Stimulated activated CD4-positive, alpha-beta T cell treated with anti-CD3 and anti-CD28 coated beads, Interleukin-1b, Interleukin-23, amount 100 ng/mL, for 24 hours (primary cell): ENCODE data around the gene MCM10.
"Not testable (repeated sequence)": the region's sequence is repeated elsewhere in the genome, so short reads cannot be mapped to it uniquely, and the experiment has no call there.

ENCODE experiments used
- DNase-seq, 4 experiments: peaks; one replicate each; pipeline ENCODE4 v3.0.0-alpha.2; 2020; ENCODE audit warnings: low read depth in 4 of 4, low spot score in 1 of 4

Gene MCM10

DNA sequence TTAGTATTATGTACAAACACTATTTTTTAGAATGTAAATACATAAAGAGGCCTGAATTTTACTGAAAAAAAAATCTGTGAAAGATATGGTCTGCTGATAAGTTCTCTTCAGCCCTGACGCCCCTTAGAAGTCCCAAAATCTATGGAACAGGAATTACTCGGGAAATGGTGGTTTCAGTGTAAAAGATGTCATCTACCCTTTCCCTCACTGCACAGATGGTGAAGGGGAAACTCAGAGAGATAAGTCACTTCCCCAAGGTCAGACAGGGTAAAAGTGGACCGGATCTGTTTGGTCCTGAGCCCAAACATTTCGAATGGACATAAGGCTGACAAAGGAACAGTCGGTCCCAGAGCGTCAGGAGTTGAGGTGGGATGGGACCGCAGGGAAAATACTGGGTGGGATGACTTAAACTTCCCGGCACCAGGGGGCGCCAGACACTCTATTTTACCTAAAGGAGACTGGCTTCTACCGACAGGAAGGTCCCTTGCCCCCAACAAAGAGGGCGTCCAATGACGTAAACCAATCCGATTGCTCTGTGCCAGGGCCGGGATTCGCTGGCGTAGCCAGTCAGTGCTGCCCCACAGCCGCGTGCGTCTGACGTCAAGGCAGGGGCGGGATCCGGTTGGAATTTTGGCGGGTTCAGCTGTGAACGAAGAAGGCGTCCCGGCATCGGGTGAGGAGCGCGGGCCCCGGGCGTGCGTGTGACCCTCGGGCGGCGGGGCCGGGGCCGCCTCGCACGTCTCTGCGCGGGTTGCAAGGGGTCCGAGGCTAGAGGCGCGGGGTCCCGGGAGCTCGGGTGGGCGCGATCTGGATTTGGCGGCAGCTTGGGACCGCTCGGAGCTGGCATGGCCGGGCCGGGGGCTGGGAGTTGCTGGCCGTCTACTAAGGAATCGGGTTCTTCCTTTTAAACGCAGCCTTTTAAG, at the start of gene MCM10:
Gene MCM10, plus strand, starts transcription at position 625 of the 923 bp plus-strand sequence. CDS start 2,645 bp downstream, outside the sequence.
- peak; percentile 89 to 98 (median 98) for DNase-seq

DNA sequence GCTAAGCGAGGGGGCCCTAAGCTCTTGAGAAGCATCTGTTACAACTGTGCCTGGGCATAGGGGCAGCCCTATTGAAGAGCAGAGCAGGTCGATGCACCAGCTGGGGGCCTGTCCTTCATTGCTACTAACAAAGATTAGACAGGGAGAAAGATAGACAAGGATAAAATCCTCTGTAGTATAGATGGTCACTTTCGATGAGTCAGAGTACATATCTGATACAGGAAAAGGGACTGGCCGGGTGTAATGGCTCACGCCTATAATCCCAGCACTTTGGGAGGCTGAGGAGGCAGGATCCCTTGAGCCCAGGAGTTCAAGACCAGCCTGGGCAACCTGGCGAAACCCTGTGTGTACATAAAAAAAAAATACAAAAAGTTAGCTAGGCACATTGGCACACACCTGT, 47.8 kb upstream of the MCM10 start:
- no peak for DNase-seq

DNA sequence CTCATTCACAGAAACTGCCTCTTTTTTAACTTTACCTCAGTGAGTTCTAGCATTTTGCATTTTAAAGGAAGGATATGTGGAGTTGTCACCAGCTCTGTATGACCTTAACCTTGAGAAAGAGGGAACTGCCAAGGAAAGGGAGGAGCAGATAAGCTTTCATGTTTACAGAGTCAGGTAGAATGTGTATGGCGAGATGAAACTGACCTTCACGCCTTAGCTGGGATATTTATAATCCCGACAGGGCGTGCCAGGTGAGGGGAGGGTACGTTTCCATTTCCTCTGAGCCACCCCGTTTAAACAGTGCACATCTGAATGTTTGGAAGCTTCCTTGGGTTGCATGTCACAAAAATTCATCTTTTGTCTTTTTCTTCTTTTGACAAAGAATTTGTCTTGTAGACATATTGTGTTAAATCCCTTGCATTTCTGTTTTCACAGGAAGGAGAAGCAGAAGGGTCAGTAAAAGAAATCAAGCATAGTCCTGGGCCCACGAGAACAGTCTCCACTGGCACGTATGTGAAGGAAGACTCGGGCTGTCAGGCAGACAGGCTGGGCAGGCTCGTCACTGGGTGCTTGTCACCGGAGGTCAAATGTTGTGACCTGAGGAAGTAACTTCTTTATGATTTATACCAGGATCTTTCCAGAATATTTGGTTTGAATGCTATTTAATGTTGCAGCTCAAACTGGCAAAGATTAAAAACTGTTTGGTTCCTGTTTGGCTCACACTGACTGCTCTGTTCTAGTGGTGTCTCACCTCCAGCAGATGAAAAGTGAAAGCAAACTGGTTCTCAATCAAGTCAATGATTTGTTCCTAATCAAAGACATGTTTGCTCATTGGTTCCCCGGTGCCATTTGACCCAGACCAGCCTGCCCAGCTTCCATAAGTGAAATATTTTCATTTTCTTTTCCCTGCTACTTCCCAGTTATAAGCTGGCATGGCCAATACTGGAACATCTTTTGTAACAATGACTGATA, 45.2 kb upstream of the MCM10 start:
- DNase-seq, result no peak

DNA sequence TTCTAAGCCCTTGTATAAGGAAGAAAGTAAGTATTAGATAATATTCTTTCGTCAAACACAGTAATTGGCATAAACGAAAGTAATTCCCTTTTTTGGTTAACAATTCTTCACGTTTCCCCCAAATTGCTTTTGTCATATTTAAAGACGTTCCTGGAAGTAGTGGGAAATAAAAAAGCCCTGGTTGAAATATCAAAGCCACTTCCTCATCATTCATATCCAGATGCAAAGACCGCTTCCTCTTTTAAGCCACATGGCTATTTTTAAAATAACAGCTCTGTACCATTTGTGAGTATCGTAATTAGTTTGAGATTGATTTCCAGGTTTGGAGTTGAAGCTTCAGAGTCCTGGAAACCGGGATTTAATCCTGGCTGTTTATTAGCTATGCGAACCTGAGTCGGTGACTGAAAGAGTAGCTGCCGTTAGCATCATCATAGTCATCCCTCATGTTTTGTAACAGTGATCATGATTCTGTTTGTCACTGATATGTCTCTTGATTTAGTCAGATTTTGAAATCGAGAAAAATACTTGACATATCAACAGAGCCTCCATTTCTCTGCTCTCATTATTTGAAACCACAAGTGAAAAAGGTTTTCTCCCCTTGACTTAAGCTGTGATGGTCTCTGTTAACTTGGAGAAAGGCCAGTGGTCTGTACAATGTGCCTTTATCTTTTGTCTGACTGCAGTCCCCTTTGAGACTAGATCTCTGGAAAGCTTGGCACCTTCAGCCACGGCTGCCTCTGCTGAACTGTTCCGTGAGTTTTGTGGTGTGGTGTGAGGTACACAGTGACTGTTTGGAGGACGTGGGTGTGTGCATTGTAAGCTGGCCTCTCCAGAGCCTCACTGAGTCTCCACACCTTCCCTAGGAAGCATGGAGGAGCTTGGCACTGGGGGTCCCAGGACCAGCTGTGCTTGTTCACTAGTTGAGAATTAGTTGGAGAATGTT, 43.2 kb upstream of the MCM10 start:
- DNase-seq, result no peak

DNA sequence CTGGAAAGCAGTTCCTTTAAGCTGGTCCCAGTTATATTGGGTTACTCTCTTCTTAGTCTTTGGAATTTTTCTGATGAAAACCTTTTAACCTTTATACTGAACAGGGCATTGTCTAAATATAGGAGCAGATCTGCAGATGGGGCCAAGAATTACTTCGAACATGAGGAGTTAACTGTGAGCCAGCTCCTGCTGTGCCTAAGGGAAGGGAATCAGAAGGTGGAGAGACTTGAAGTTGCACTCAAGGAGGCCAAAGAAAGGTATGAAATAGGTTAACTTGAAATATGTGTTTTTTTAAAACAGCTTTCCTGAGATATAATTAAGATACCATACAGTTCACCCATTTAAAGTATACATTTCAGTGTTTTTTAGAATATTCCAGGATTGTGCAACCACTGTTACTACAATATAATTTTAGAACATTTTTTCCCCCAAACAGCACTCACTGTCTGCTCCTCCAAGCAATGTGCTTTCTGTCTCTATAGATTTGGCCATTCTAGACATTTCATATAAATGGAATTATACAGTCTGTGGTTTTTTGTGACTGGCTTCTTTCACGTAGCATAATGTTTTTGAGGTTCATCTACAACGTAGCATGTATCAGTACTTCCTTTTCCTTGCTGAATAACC, 42.5 kb upstream of the MCM10 start:
- no peak for DNase-seq

DNA sequence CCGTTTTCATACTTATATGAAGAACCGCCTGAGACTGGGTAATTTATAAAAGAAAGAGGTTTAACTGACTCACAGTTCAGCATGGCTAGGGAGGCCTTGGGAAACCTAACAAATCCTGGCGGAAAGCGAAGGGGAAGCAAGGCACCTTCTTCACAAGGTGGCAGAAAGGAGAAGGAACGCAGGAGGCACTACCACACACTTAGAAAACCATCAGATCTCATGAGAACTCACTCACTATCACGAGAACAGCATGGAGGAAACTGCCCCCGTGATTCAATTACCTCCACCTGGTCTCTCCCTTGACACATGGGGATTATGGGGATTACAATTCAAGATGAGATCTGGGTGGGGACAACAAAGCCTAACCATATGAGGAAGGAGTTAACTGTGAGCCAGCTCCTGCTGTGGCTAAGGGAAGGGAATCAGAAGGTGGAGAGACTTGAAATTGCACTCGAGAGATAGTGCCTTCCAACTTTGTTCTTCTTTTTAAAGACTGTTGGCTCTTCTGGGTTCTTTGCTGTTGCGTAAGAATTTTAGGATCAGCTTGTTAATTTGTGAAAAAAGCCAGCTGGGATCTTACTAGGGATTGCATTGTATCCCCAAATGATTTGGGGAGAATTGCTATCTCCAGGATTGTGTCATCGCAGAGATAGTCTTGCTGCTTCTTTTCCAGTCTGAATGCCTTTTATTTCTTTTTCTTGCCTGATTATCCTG, 40.4 kb upstream of the MCM10 start:
- DNase-seq, result no peak

DNA sequence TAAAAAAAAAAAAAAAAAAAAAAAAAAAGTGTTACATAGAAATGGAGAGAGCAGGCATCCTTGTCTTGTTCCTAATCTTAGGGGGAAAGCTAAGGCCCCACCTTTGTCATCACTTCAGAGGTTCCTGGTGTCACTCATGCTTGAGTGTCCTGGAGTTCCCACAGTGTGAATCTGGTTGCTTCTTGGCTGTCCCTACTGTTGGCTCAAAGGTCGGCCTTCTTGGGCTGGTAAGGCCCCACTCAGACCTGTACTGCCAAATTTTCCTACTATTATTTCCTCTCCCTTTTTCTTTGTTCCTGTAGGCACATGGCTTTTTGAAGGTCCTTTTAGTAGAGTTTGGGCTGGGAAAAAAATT, 39.9 kb upstream of the MCM10 start:
- DNase-seq, result no peak

DNA sequence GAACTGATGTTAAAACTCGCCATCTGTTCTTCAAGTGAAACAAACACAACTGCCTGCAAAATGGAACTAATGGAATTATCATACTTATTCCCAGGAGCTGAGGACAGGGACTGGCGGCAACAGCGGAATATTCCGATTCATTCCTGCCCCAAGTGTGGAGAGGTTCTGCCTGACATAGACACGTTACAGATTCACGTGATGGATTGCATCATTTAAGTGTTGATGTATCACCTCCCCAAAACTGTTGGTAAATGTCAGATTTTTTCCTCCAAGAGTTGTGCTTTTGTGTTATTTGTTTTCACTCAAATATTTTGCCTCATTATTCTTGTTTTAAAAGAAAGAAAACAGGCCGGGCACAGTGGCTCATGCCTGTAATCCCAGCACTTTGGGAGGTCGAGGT, 24.7 kb upstream of the MCM10 start:
- DNase-seq, result no peak

DNA sequence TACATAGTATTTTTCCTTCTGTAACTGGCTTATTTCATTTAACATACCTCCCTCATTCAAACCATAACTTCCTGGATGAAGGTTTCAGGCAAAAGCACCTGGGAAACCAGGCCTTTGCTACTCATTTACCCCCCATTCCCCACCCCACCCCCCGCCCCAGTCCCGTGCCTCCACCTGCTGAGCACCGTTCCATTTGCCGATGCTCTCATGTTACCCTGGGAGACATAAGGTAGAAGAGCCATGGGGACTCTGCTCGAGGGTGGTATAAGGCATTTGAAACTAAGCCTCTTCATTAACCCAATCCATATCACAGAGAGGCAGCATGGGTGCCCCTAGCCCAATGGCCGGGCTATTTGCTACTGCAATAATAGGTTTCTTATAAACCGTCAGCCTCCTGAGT, 22.2 kb upstream of the MCM10 start:
- no peak for DNase-seq

DNA sequence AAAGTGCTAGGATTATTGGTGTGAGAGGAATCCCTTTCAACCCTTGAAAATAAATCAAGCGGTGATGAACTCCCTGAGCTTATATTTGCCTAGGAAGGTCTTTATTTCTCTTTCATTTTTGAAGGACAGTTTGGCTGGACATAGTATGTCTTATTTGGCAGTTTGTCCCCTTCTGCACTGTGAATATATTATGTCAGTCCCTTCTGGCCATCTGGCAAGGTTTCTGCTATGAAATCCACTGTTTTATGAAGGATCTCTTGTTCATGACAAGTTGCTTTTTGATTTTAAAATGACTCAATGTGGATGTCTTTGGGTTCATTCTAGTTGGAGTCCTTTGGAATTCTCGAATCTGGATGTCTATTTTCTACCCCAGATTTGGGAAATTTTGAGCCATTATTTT, 21.7 kb upstream of the MCM10 start:
- DNase-seq, result no peak

DNA sequence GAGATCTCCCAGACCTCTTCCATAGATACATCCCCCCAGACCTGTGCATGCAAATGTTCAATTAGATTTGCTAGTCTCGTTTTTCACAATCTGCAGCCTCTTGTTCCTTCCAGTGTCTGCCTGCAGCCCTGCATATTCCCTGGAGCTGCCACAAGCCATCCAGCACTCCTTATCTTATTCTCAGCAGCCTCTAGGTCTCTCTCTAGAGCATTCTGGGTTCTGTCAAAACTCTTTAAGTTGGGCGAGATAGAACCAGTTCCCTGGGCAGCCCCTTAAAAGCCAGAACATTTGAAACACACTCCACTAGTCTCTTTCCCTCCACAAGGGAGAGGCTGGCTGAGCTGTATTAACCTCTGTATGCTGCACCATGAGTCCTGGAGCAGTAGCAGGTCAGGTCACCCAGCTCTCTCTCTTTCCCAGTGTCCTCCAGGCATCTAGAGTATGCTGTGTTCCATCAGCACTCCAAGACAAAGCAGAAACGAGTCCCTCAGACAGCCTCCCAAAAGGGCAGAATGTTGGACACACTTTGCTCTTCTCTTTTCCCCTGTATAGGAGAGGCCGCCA, 20.6 kb upstream of the MCM10 start:
- DNase-seq, result no peak

DNA sequence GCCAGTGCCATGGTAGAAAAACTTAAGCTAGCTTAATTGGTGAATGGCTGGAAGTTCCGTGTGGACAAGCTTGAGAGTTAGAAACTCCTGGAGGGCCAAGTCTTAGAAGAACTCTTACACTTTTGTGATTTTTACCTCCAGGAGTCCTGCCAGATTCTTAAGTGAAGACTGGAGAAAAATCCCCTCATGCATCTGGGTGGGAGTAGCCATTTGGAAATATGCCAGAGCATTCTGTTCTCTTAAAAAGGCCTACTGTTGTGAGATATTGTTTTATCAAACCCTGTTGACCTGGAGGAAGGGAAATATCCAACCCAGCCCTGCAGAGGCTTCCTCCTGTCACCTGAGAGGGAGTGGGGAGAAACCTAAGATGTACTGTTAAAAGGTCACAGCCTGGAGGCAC, 17.6 kb upstream of the MCM10 start:
- DNase-seq, result no peak

DNA sequence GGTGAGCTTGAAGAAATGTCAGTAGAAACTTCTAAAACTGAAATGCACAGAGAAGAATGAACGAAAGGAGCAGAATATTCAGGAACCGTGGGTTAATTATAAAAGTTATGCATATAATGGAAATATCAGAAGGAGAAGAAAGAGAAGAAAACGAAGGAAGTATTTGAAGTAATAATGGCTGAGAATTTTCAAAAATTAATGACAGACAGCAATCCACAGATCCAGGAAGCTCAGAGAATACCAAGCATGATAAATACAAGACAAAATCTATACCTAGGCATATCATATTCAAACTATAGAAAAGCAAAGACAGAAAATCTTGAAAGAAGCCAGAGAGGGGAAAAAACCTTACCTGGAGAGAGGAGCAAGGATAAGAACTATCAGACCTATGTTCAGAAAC, 16.5 kb upstream of the MCM10 start:
- no peak for DNase-seq

DNA sequence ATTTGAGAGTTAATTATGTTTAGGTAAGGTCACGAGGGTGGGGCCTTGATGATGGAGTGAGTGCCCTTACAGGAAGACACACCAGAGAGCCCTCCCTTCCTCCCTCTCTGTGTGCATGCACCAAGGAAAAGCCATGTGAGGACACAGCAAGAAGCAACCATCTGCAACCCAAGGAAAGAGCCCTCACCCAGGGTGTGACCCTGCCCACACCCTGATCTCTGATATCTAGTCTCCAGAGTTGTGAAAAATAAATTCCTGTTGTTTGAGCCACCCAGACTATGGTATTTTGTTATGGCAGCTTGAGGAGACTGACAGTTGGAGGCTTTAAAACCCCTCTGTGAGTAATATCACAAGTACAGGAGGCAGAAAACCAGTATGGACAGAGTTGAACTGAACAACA, 15.0 kb upstream of the MCM10 start:
- no peak for DNase-seq

DNA sequence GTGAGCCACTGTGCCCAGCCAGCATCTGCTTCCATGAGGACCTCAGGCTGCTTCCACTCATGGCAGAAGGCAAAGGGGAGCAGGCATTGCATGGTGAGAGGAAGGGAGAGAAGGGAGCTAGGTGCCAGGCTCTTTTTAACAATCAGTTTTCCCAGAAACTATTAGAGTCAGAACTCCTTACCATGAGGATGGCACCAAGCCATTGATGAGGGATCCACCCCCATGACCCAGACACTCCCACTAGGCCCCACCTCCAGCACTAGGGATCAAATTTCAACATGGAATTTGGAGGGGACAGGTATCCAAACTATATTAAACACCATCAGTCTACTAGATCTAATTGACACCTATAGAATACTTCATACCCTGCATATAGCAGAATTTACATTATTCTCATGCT, 14.2 kb upstream of the MCM10 start:
- DNase-seq, result no peak

DNA sequence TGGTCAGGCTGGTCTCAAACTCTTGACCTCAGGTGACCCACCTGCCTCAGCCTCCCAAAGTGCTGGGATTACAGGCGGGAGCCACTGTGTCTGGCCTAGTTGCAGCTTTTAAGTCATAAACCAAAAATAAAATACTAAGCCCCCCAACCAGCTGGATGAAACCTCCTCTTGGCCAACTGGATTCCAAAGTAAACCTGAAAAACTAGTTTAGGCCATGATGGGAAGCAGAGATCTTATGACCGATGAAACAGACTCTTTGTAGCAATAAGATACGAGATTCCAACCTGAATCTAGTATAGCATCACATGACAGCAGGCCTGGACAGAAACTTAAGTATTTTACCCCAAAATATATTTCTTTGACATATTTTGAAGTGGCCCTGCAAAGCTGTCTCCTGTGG, 9.1 kb upstream of the MCM10 start:
- no peak for DNase-seq

DNA sequence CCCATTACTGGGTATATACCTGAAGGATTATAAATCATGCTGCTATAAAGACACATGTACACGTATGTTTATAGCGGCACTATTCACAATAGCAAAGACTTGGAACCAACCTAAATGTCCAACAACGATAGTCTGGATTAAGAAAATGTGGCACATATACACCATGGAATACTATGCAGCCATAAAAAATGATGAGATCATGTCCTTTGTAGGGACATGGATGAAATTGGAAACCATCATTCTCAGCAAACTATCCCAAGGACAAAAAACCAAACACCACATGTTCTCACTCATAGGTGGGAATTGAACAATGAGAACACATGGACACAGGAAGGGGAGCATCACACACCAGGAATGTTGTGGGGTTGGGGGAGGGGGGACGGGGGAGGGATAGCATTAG, 5.5 kb upstream of the MCM10 start:
- DNase-seq, result not testable (repeated sequence)

DNA sequence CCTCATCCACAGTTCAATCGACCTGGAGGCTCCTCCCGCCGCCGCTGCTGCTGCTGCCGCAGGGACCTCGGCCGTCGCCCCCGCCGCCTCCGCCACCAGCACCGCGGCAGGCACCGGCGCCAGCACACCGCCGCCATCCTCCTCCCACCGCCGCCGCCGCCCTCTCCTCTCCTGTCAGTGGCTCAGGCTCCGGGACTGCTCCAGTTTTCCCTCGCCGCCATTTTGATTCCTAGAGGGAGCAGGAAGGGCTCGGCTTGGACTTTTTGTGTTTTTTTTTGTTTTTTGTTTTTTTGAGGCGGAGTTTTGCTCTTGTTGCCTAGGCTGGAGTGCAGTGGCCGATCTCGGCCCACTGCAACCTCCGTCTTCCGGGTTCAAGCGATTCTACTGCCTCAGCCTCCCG, 3.0 kb upstream of the MCM10 start:
- DNase-seq, result peak in 1 of 4 experiments; percentile 19

DNA sequence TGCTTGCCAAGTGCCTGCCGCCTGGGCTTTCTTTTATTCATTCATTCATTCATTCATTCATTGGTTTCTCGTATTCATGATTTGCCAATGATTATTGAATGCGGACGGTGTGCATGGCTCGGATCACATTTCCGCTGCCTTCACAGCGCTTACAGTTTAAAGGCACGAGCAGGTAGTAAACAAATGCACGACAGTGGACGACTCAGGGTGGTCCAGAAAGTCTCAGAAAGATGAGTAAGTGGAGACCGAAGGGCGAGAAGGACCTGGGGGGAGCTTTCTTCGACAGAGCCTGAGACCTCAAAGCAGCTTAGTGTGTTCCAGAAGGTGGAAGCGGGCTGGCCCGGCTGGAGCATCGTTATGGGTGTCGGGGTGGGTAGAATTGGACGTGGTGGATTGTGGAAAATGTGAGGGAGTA, 506 bp downstream of the MCM10 start:
- DNase-seq, result no peak
